ENCODE results near the gene FMN2. TPM values are rescaled to one million over a fixed set of nuclear protein-coding genes. Genes with fewer than 3 reads are reported as not detected.

FMN2 gene
- total and polyA plus RNA-seq, 3 donors from 2014 or later = 3.8 to 8.3 (median 4.3) TPM

GRCh38 chr1:240524356-240525069 is 432.8 kb downstream of the FMN2 start:
- Histone ChIP-seq H3K36me3 (ENCODE audit: low read depth, missing control alignments) (no peaks in the 10 kb centered on the region), H3K27me3 (no peaks in the 10 kb centered on the region), H3K4me3 (no peak overlapping the region), H3K4me1 (no peaks in the 10 kb centered on the region), H3K27ac (no peak overlapping the region), H3K9me3 (no peaks in the 10 kb centered on the region)
- intact Hi-C loops (cut with DNase I; ENCODE audit: low total_unique reads) = no loop called here
- DNase-seq = no peak
- 51 to 62% methylated on average over 4 of the region's 4 CpGs for WGBS, 2 donors
- TF ChIP-seq POLR2A (IDR thresholded peaks at IDR 0.05) = no peak
- TF ChIP-seq CTCF (IDR thresholded peaks at IDR 0.05) = no peak

Small RNA genes lying within 50 kb of the gene (small RNA-seq; reads per million reads assigned to genes)
- 0 reads per million in 2 donors for gene RF00019
